Left colon (tissue), 2 donors: ENCODE results near the gene PRDX5. TPM values are rescaled to one million over a fixed set of nuclear protein-coding genes. Genes with fewer than 3 reads are reported as not detected.

Source experiments
- ATAC-seq: fragments of 200-7000 bp; cut with Tn5 transposase; one replicate; pipeline ENCODE4 v1.9.1; 2020; ENCODE audit warnings: mild to moderate bottlenecking, moderate library complexity
- DNase-seq, 2 donors: peaks; one replicate each; pipeline ENCODE4 v3.0.0-alpha.2; 2020
- intact Hi-C, 2 donors: fragments of 100-400 bp; cut with DNase I in 1 of 2; cut with micrococcal nuclease in 1 of 2; formaldehyde crosslinking; loops; one replicate each; pipeline versions ENCODE4 v1.11.2 to v1.14.0; 2022; cut with DNase I, micrococcal nuclease
- total RNA-seq, 2 donors: library from RNA; stranded (reverse); fragmentation: NEBNext Ultra II Directional; extraction: Animal tissue kit (Norgen Biotek cat#: 25700); gene quantifications; one replicate each; pipeline ENCODE4 v1.2.1, GENCODE V29; 2021
- donor health status: DM: no; HTN: no; CAD: no.
- donor health status: DM: yes; HTN: yes; CAD: no.

Gene PRDX5
- total RNA-seq, 2 donors from 2014 or later = 272 to 327 TPM

- peak in 1 of 2 donors; percentile 26 for DNase-seq
- no peak for ATAC-seq
- intact Hi-C loops = loop anchor here in 1 of 2 donors (10.0 kb wide), 1 partner anchor 83 kb away; the partner anchor contains the start of gene FERMT3
Measured at GRCh38 chr11:64287676-64288352, 30.1 kb upstream of the PRDX5 start.

- no peak for DNase-seq
- ATAC-seq = no peak
- intact Hi-C loops = loop anchor here in 1 of 2 donors (10.0 kb wide), 1 partner anchor 84 kb away; the partner anchor contains the start of gene FERMT3
Measured at GRCh38 chr11:64288353-64288750, 29.6 kb upstream of the PRDX5 start.

GRCh38 chr11:64289002-64289564, 28.8 kb upstream of the PRDX5 start:
- DNase-seq (no peak), ATAC-seq (no peak)
- intact Hi-C loops = loop anchor here in 1 of 2 donors (10.0 kb wide), 1 partner anchor 84 kb away; the partner anchor contains the start of gene FERMT3

GRCh38 chr11:64290352-64291261, 27.3 kb upstream of the PRDX5 start:
- DNase-seq (no peak), ATAC-seq (no peak)
- intact Hi-C loops = no loop called here

GRCh38 chr11:64291262-64291751, 26.6 kb upstream of the PRDX5 start, which contains the start of gene KCNK4:
KCNK4 (plus strand) TSS chr11:64291302; CDS start chr11:64293019, 1,717 bp downstream.
- no peak for DNase-seq
- ATAC-seq = no peak
- intact Hi-C loops = no loop called here

- DNase-seq (no peak), ATAC-seq (peak; percentile 15)
- intact Hi-C loops = no loop called here
Measured at GRCh38 chr11:64291752-64292459, 26.0 kb upstream of the PRDX5 start.

GRCh38 chr11:64292460-64293254, 25.3 kb upstream of the PRDX5 start:
- ATAC-seq = no peak
- intact Hi-C loops = no loop called here
- no peak for DNase-seq

- intact Hi-C loops = no loop called here
- DNase-seq = no peak
- ATAC-seq = no peak
Measured at GRCh38 chr11:64294774-64295173, 23.1 kb upstream of the PRDX5 start.

GRCh38 chr11:64295760-64296159, 22.2 kb upstream of the PRDX5 start:
- ATAC-seq (no peak), DNase-seq (no peak)
- intact Hi-C loops = no loop called here

- intact Hi-C loops = no loop called here
- no peak for ATAC-seq
Measured at GRCh38 chr11:64296236-64296635, 21.7 kb upstream of the PRDX5 start.

GRCh38 chr11:64296830-64297698, 20.9 kb upstream of the PRDX5 start:
- DNase-seq = no peak
- ATAC-seq = no peak
- intact Hi-C loops = no loop called here

More at GRCh38 chr11:64296236-64296635, 21.7 kb upstream of the PRDX5 start:
- no peak for DNase-seq

GRCh38 chr11:64297699-64298358, 20.1 kb upstream of the PRDX5 start:
- peak in 1 of 2 donors; percentile 54 for DNase-seq
- ATAC-seq = peak; percentile 15
- intact Hi-C loops = no loop called here

- ATAC-seq = peak; percentile 32
- intact Hi-C loops = no loop called here
- peak in 1 of 2 donors; percentile 67 for DNase-seq
Measured at GRCh38 chr11:64298966-64299846, 18.7 kb upstream of the PRDX5 start.

- DNase-seq (peak in 1 of 2 donors; percentile 40), ATAC-seq (no peak)
Measured at GRCh38 chr11:64299847-64300648, 17.9 kb upstream of the PRDX5 start, which contains the start of gene CATSPERZ. CATSPERZ (plus strand) TSS chr11:64300358; CDS start chr11:64300411, 53 bp downstream.

More at GRCh38 chr11:64299847-64300648, 17.9 kb upstream of the PRDX5 start, which contains the start of gene CATSPERZ:
- intact Hi-C loops = loop anchor here in 1 of 2 donors (10.0 kb wide), 1 partner anchor 95 kb away; the partner anchor contains the start of gene FERMT3
